Muscle of back (tissue), 11 donors: Measurements from ENCODE around the gene NCAM1. TPM values are rescaled to one million over a fixed set of nuclear protein-coding genes. Genes with fewer than 3 reads are reported as not detected.

Experiments used
- DNase-seq, 3 donors: peaks; one replicate each; pipeline versions ENCODE4 v3.0.0 to v3.0.0-alpha.2; 2013
- polyA plus RNA-seq, 10 donors: library from polyadenylated mRNA; unstranded; fragments of 120-200 nt; gene quantifications; one replicate each; pipeline ENCODE4 v1.2.1, GENCODE V29; 2013; ENCODE audit not compliant: insufficient read length in 10 of 10

Gene NCAM1
- polyA plus RNA-seq, 10 donors: 91.5 to 153 (median 122) TPM

DNA sequence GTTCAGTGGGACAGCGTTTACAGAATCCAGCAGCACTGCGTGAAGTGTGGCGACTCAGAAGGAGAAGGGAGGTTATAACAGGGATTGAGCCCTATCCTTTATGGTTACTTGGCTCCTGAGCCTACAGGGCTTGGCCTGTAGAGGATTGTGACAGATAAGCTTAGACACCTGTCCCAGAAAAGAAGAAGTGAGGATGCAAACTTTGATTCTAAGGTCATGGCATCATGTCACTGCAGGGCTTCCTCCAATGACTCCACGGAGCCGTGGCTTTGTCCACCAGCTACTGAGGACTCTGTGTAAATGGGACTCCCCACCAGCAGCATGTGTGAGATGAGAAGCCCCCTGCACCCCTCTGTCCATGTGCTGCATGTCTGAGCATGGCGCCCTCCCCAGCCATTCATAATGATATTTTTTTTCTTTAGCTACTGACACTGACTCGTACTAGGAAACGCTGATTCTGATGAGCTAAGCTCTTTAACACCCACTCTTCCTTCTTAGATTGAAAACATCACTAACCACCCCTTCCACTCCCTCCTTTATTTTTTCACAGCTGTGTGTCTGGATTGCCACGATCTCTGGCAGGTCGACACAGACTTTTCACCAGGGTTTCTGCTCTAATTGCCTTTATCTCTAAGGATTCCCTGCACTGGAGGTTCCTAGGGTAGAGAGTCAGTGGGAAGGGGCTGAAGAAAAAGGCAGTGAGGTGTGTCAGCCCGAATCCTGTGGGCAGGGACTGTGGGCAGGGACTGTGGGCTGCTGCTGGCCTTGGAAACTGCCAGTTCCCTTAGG lies 287.7 kb downstream of the NCAM1 start:
- no peak for DNase-seq

DNA sequence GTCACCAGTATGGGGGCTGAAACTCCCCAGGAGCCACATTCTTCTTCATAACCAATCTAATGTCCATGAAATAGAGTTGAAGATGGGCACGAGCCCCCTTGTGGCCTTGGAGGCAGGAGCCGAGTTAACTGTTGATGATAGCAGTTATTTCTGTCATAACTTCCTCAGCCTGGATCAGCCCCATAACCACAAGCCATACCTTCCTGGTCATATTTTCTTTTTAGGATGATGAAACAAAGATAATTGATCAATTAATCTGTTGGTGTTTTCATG lies 288.2 kb downstream of the NCAM1 start:
- no peak for DNase-seq

DNA sequence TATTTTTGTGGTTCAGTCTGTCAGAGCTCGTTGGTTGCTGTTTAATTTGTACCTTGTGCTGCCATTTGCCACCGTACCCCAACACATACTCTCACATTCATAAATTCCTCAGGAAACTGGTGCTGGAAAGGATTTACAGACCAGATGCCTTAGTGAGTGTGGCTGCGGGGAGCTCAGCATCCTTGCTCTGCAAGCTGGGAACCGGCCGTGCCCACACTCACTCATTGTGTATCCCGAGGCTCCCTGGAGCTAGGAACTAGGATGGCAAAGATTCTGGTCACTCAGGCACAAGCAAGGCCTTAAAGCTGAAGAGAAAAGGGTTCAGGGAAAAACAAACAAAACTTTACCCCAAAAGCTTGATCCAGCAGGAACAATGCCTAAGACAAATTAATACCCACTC lies 288.6 kb downstream of the NCAM1 start:
- no peak for DNase-seq

DNA sequence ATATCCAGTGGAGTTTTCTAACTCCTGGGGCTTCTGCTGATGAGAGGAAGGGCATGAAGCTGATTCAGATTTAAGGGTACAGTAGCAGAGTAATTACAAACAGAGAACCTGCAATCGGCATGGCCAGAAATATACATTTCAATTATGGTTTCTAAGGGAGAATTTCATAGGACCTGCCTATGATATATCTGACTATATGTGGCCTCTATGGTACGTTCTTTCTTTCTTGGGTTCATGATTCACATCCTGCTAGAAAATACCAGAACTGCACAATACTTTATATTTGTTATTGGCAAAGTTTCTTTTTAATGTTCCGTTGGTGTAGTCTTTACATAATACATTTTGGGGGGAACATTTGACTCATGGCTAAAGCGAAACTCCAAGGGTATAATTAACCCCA lies 290.1 kb downstream of the NCAM1 start:
- no peak for DNase-seq

DNA sequence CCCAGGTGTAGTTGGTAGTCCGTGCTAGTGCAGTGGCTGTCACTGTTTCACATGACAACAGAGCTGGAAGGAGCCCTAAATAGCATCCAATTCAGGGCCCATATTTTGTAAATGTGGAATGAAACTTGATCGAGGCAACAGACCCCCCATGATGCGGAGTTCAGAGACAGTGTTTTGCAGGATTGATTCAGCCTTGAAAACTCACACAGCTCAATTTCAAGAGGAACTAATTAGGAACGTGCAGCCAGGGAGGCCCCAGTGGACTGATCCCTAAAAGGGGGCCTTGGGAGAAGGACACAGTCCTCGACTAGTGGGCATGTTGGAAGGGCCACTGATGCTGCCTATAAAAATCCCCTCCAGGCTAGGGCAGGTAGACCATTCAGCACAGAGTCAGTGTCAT lies 292.2 kb downstream of the NCAM1 start:
- no peak for DNase-seq

DNA sequence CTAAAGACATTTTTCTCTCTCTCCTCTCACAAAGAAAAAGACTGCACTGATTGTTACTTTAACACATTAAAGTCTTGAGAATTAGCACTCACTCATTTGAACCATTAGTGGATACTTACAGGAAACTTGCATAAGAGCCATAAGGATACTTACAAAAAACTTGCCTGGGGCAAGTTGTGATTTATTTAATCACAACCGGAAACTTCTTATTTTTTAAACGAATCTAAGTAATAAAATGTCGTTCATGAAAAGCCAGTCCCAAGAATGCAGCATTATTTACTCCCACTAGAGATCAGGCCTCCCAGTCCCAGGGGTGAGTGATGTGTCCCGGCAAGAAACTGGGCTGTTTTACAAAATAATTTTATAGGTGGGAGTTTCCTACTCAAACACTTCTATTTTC lies 293.9 kb downstream of the NCAM1 start:
- no peak for DNase-seq

DNA sequence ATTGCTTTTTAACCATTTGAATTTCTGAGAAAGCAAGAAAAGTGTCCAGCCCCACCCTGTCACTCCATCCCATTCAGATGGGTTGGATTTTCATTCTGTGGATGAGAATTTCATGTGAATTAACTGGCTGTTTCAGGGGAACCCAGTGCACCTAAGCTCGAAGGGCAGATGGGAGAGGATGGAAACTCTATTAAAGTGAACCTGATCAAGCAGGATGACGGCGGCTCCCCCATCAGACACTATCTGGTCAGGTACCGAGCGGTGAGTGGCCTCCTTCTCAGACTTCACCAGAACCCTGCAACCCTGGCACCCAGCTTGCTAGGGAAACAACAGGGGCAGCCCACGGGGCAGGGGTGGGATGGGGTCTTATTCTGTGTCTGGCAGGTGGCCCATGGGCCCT lies 294.5 kb downstream of the NCAM1 start:
- DNase-seq: no peak

DNA sequence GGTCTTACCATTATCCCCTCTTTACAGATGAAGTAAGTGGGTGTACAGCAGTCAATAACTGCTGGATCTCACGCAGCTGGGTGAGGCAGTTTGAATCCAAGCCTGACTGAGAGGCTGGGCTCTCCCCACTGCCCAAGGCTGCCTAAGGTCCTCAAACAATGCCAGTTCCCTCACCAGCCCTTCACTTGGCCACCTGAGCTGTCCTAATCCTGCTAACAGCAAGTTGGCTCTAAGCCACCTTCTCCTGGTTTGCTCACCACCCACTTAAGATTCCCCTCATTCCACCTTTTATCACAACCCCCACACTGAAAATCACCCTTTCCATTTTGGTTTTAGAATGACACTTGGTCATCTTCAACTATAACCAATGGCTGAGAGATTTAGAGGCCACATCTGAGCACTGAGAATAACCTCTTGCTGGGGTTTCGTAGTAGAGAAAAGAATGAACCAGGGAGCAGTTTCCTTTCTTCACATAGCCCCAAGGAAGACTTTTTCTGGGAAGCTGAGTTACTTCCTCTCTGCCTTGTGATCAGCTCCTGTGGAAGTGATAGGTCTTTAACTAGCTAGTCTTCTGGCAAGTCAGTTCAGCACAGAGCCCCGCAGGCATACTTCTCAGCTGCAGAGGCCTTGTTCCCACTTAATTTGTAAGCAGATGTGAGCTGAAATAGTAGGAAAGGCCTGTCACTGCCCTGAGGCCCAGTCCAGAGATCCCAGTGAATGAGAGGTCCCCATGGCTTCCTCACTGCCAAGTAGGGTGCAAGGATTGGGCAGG lies 295.4 kb downstream of the NCAM1 start:
- no peak for DNase-seq

DNA sequence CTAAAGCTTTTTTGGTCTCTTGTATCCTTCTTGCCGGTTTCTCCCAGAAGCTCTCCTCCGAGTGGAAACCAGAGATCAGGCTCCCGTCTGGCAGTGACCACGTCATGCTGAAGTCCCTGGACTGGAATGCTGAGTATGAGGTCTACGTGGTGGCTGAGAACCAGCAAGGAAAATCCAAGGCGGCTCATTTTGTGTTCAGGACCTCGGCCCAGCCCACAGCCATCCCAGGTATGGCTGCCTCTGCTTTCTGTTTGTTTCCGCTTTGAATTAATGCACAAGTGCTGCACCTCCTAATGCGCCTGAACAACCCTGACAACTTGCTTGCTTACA lies 298.8 kb downstream of the NCAM1 start:
- DNase-seq: no peak

DNA sequence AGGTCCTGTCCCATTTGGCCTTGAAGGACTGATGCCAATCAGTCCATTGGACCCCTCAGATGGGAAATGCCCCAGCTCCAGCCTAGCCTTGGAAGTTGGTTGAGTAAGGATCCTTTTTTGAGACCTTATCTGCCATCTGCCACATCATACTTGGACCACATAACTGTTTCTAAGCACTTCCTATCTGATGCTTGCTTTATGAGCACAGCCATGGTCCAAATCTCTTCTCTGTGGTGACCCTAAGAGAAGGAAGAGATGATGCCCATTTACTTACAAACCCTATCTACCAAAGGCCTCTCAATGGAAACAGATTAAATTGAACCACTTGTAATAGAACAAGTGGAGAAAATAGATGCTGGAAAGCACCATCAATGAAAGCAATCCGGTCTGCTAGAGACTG lies 299.3 kb downstream of the NCAM1 start:
- DNase-seq: no peak

DNA sequence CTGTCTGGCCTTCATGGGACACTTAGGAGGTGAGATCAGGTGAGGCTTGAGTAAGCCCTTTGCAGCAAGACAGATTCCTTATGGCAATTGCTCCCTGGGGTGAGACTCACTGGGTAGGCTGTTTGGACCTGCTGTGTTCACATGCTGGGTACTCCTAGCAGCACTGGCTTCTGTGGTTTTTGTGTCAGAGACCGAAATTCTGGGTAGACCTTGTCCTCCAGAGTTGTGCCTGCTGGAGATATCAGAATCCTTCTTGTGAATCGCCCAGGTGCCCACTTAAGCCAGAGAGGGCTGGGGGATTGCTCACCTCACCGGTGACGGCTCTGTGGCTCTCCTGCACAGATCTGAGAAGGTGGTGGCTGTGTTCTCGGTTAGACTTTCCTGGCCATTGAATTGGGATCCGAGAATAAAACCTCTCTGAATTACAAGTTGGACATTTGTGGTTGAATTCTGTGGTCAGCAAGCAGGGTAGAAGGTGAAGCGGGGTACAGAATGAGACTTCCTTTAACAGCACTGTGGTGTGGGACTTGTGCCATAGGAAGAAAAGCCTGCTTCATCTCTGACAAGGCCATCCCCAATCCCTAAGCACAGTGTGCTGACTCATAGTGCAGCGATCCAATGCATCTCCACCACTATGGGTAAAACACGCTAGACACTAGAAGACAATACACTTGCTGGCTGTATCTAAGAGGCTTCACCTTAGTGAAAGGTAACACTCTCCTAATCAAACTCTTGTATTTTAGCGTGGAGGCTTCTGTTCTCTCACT lies 300.7 kb downstream of the NCAM1 start:
- DNase-seq: no peak

DNA sequence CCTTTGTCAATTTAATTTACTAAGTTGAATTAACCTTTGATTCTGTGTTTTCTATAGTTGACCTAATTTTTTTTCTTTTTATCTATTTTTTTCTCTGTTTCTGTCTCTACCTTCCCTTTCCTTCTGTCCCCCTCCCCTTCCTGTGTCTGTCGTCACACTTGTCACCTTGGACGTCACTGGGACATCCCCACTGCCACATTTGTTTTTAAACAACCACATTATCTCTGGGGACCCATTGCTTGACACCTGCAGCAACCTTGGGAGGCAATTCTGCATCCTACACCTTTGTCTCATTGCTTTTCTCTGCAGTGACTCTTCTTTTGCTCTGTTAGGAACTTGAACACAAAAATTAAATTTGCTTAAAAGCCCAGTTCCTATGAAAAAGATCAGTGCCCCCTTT lies 301.4 kb downstream of the NCAM1 start:
- DNase-seq: no peak

DNA sequence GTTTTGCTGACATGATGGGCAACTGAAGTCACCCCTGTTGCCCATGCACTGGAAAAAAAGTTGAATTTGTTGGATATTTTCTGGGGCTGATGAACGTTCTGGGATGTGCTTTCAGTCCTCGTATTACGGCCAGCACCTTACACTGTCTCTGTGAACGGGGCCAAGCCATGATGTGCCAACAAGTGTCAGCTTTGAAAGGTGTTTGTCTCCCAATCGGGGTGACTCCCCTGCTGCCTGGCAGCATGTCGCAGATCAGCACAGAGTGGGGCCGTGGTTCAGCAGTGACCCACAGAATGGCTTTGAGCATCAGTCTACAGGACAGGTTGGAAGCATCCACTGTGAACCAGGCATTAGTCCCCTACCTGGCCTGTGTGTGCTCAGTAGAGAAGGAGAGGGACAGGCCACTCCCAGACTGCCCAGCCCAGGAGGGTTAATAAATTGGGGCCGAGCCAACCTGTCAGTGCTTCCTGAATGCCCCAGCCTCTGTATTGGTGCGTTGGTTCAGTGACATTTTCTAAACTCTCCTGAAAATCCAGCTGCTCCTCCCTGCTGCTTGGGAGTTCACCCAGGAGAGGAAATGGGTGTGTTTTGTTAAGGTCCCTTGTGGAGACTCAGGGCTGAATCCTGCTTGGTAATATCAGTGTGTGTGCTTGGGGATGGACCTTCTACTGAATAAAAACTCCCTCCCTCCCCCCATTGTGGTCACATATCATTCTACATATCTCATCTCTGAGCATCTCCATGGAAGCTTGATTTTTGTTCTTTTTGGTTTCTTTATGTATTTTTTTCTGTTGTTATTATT lies 302.4 kb downstream of the NCAM1 start:
- DNase-seq: no peak

DNA sequence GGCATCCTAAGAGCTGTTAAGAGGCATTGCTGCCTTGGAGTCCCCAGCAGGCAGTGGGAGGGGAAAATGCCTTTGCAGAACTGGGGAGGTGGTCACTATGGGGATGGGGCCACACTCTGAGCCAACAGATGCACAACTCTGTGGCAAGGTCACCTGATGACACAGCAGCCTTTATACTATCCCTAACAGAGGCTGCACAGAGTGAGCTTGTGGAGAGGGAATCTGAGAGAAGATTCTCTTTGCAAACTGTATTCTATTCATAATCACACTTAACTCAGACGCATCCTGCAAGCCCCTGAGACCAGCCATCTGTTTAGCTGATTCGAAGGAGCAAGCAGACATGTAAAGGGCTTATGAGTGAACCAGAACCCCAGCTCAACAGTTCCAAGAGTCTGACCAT lies 304.1 kb downstream of the NCAM1 start:
- DNase-seq: no peak

DNA sequence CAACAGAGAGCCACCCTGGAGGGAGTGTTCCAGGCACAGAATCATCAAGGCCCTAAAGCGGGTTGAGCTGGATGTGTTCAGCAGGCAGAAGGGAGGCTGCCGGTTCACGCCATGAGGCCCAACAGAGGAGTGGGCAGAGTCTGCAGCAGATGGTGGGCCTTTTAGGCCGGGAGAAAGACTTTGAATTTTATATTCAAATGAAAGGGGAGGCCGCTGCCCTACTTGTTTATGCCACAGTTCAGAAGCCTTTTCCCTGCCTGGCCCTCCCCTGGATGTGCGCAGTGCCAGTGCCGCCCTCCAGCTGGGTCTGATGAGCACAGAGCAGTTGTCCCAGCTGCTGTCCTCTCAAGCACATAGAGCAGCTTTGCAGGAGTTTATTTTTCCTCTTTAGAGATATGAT lies 306.3 kb downstream of the NCAM1 start:
- DNase-seq: no peak

DNA sequence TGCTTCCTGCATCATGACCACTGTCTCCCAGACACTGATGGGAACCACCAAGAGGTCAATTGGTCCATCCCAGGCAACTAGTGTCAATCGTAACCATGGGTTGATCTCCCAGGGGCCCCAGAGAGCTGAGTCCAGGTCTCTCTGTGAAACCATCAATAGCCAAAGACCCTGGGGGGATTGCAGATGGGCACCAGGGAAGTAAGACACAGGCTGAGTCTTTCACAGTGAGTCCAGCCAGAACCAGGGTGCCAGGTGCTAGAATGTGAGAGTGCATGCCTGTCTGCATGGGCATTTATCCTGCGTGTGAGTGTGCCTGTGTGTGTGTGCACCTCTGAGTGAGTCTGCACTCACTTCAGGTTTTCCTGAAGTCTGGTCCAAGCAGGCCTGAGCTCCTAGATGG lies 307.9 kb downstream of the NCAM1 start:
- DNase-seq: no peak

DNA sequence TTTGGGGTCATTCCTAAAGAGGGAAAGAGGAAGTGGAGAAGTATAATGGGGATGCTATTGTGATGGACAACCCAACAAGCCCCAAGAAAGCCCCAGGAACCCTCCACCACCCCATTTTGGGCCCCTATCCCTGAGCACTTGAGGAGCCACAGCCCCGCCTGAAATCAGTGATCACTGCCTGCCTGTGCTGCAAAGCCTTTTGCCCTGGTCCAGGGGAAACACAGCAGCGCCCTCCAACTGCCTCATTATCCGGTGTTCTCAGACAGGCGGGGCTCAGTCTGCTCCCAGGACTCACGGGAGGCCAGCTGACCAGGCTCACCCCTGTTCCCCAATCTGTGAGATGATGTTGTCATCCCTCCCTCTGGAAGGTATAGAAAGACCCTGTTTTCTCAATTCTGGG lies 308.4 kb downstream of the NCAM1 start:
- no peak for DNase-seq

DNA sequence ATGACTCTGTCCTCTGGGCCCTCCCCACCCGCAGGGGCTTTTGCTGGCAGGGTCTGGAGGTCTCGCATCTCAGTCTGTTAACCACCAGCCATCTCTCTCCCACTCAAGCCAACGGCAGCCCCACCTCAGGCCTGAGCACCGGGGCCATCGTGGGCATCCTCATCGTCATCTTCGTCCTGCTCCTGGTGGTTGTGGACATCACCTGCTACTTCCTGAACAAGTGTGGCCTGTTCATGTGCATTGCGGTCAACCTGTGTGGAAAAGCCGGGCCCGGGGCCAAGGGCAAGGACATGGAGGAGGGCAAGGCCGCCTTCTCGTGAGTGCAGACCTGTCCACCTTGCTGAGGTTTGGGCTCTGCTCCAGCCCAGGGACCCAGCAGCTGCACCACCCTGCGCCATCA lies 308.9 kb downstream of the NCAM1 start:
- DNase-seq: no peak

DNA sequence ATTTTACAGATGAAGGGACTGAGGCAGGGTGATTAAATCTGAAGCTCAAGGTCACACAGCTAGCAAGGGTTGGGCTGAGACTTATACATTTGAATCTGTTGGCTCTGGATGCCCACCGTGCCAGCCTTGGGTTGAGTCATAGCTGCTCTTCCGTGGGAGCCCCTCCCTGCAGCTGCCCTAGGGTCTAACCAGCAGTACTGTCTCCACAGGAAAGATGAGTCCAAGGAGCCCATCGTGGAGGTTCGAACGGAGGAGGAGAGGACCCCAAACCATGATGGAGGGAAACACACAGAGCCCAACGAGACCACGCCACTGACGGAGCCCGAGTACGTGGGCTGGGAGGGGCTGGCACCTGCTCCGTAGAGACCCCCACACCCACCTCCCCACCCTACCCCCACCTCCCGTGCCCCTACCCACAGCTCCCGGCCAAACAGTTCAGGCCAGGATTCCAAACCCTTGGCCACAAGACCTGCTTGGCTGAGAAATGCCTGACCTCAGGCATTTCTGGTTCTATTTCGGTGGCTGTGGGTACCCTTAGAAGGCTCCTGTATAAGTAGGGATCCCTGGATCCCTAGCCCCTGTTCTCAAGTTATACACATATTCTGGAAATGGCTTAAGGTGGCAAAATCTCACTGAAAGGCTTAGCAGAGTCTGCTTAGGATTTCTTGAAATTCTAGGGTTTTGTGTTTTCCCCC lies 310.5 kb downstream of the NCAM1 start:
- DNase-seq: no peak

DNA sequence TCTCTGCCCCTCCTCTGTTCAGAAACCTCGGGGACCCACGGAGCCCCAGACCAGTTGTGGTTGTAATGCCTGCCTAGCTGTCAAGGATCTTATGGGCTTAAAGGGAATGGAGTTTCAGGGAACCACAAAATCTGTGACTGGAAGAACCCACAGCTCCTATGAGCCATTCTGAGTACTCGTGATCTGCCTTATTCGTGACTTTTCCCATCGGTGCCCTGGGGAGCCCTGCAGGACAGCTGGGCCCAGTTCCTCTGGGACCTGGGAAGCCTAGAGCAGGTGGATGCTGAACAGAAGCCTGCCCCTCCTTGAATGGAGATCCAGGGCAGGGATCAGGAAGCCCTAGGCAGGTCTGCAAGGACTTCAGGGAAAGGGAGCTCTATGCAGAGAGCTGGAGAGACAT lies 311.1 kb downstream of the NCAM1 start:
- no peak for DNase-seq

DNA sequence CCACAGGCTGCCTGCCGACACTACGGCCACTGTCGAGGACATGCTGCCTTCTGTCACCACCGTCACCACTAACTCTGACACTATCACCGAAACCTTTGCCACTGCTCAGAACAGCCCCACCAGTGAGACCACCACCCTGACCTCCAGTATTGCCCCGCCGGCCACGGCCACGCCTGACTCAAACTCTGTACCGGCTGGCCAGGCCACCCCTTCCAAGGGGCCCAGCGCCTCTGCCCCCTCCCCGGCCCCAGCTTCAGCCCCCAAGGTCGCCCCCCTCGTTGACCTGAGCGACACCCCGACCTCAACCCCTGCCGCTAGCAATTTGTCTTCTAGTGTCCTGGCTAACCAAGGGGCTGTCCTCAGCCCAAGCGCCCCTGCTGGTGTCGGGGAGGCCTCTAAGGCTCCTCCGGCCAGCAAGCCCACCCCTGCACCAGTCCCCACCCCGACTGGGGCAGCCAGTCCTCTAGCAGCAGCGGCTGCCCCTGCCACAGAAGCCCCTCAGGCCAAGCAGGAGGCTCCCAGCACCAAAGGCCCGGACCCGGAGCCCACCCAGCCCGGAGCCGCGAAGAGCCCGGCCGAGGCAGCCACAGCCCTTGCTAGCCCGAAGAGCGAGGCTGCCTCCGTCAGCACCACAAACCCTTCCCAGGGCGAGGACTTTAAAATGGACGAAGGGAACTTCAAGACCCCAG lies 311.9 kb downstream of the NCAM1 start:
- no peak for DNase-seq
